Measurements from ENCODE around the gene MYBPH.

GRCh38 chr1:203153051-203153988, 22.3 kb downstream of the MYBPH start:
- TF ChIP-seq CTCF (conservative IDR thresholded peaks at IDR 0.05; ENCODE audit: low read depth in 2 of 2) = no peak
- TF ChIP-seq POLR2AphosphoS5 (IDR thresholded peaks at IDR 0.05; ENCODE audit: low read depth) = no peak
- TF ChIP-seq JUNB (IDR thresholded peaks at IDR 0.05; ENCODE audit: unreplicated experiment) = no peak
